Heart left ventricle (tissue), 16 donors: Measurements from ENCODE around the gene SIAE. TPM values are rescaled to one million over a fixed set of nuclear protein-coding genes. Genes with fewer than 3 reads are reported as not detected.
A peak's percentile ranks its signal among the peaks of the same experiment; 100 is the strongest.

Experiments used
- ATAC-seq, 4 donors: fragments of 200-7000 bp; cut with Tn5 transposase; one replicate each; pipeline ENCODE4 v1.9.1; 2020 to 2022; ENCODE audit warnings: moderate library complexity in 4 of 4, mild to moderate bottlenecking in 3 of 4, moderate number of reproducible peaks in 1 of 4
- DNase-seq, 5 donors: peaks; one replicate each; pipeline ENCODE4 v3.0.0-alpha.2; 2020
- H3K27ac ChIP-seq, 12 donors: fragments of 200-600 bp; sonication (generic) in 4 of 12; one replicate each; pipeline versions ENCODE4 v1.5.0 to v1.8.0; 2016 to 2022; ENCODE audit warnings: mild to moderate bottlenecking in 2 of 12
- H3K27me3 ChIP-seq, 9 donors: fragments of 200-600 bp; sonication (generic) in 2 of 9; one replicate each; pipeline versions ENCODE4 v1.5.1 to v1.8.0; 2016 to 2022; ENCODE audit warnings: mild to moderate bottlenecking in 3 of 9
- H3K36me3 ChIP-seq, 9 donors: fragments of 200-600 bp; sonication (generic) in 2 of 9; one replicate each; pipeline versions ENCODE4 v1.5.0 to v1.8.0; 2018 to 2022; ENCODE audit warnings: mild to moderate bottlenecking in 2 of 9
- H3K4me1 ChIP-seq, 12 donors: fragments of 200-600 bp; sonication (generic) in 4 of 12; one replicate each; pipeline versions ENCODE4 v1.5.0 to v1.8.0; 2016 to 2022; ENCODE audit warnings: mild to moderate bottlenecking in 3 of 12
- H3K4me3 ChIP-seq, 12 donors: fragments of 200-600 bp; sonication (generic) in 4 of 12; one replicate each; pipeline versions ENCODE4 v1.5.0 to v1.8.0; 2017 to 2022; ENCODE audit warnings: mild to moderate bottlenecking in 9 of 12, moderate library complexity in 4 of 12
- H3K9me3 ChIP-seq, 12 donors: fragments of 200-600 bp; sonication (generic) in 4 of 12; one replicate each; pipeline versions ENCODE4 v1.5.0 to v1.8.0; 2016 to 2022; ENCODE audit warnings: mild to moderate bottlenecking in 1 of 12
- CTCF ChIP-seq, 12 donors: fragments of 200-600 bp; sonication (generic) in 4 of 12; IDR thresholded peaks; one replicate each; pipeline versions ENCODE4 v1.5.0 to v1.8.0; 2018 to 2022; ENCODE audit warnings: antibody characterized with exemption in 12 of 12, mild to moderate bottlenecking in 5 of 12
- POLR2A ChIP-seq, 2 donors: fragments of 450-650 bp; IDR thresholded peaks; one replicate each; pipeline ENCODE4 v1.6.1; 2017; ENCODE audit warnings: antibody characterized with exemption in 2 of 2, mild to moderate bottlenecking in 2 of 2, moderate library complexity in 2 of 2
- WGBS, 4 donors: extraction: QIAGEN DNeasy Blood & Tissue Kit in 2 of 4; methylation state at CpG; one replicate each; pipeline versions ENCODE4 v1.1.5 to v1.1.7; 2013 to 2018; 5-methylcytosine and 5-hydroxymethylcytosine counted together
- intact Hi-C, 10 donors: fragments of 100-400 bp; cut with DNase I; formaldehyde crosslinking; loops; one replicate each; pipeline versions ENCODE4 v1.11.1 to v1.14.2; 2022
- polyA plus RNA-seq, 2 donors: library from polyadenylated mRNA; stranded (reverse); fragments of 200-250 nt; gene quantifications; one replicate each; pipeline ENCODE4 v1.2.3, GENCODE V29; 2013
- total RNA-seq, 9 donors: library from RNA; depleted of rRNA in 2 of 9; stranded (reverse); fragments of >200 nt in 2 of 9; fragmentation: NEBNext Ultra II Directional in 3 of 9; extraction: Animal tissue kit (Norgen Biotek cat#: 25700) in 3 of 9; gene quantifications; one replicate each; pipeline versions ENCODE4 v1.1.0 to v1.2.4, GENCODE V29; 2016 to 2023
- donor health status: ischemic (EF 13 %, LVEDD 7.1; RV severe dilation, severe dysfunction).
- donor health status: healthy with polysubstance abuse.
- donor health status: DM: no; HTN: yes; CAD: no.
- donor health status: DM: no; HTN: no; CAD: no.
- donor health status: ischemic (EF 25% LVEDD 6.9; RV normal size, moderate dysfunction).
- donor health status: ischemic (EF 25% LVEDD 5.7; RV mildly dilated, moderate dysfunction).
- donor health status: healthy.
- donor health status: DM: yes; HTN: yes; CAD: no.
- donor health status: ischemic (EF 35%, LVEDD 5.7; RV mildly dilated, moderate dysfunction).
- donor health status: nonischemic (EF 11% LVEDD 7.7; RV severe dilation, severe dysfunction).
- donor health status: DM: yes; HTN: yes; CAD: no.
- donor health status: PGD.
- donor health status: ischemic (EF 29% LVEDD 5.4; RV normal size, mild dysfunction).
- donor health status: nonischemic (EF 23%, LVEDD 6.1; RV moderate dilation, normal function).

The SIAE gene
- total and polyA plus RNA-seq, 11 donors = 24.2 to 87.8 (median 56.7) TPM

- ATAC-seq (no peak), DNase-seq (no peak)
- no peaks in the 10 kb centered on the region for H3K9me3 ChIP-seq
- WGBS, 4 donors = 41 to 73% (median 61%) methylated on average over 11 to 14 of the region's 14 CpGs
- TF ChIP-seq POLR2A (IDR thresholded peaks at IDR 0.05) (no peak), CTCF (IDR thresholded peaks at IDR 0.05) (no peak)
- H3K36me3 ChIP-seq = no peaks in the 10 kb centered on the region
- intact Hi-C loops = loop anchor here in 4 of 10 donors (2.0 to 5.0 kb wide), 2 partner anchors 42 to 44 kb away; no protein-coding TSS in a partner anchor
- H3K4me1 ChIP-seq = peaks cover 0 to 32% (median 13%) of the 10 kb centered on the region in 12 donors
- peaks cover 0 to 52% (median 24%) of the 10 kb centered on the region in 9 donors for H3K27me3 ChIP-seq
- peak overlapping the region in 3 of 12 donors; percentile 29 to 62 (median 61) for H3K27ac ChIP-seq
- H3K4me3 ChIP-seq = peak overlapping the region in 4 of 12 donors; percentile 50 to 58 (median 52)
These were observed 45.3 kb upstream of the SIAE start for GRCh38 chr11:124718801-124719200.

DNA sequence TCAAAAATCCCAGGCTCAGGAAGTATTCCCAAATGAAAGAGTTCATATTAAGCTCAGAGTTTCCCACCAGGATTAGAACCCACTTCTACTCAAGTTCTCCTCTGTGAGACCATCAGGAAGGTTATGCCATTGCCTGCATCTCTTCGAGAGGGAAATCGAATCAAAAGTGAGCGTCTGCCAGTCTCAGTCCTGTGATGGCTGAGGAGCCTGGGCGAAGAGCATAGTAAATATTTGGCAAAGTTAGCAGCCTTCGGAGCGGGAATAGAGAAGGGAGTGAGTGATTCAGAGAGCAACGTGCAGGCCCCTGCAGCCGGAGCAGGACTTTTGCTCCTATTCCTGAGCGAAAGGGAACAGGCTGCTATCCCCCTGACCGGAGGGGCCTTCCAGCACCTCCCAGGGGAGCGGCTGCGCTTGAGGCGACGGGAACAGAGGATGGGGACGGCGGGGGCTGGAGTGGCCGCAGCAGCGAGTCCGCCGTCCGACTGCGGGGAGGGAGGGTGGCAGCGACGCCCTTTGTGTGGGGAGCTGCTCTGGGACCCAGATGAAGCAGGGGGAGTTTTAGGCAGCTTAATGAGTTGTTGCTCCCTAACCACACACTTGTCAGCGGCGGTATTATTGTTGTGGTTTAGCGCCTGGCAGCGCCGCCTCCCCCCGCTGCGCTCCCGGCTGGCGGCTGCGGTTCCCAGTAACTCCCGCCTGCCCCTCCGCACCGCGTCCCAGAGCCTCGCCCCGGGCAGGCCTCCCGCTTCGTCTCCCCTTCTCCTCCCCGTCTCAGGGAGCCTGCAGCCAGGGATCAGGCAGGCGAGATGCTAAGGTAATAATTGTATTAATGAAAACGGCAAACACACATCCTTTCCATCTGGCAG is 44.5 kb upstream of the SIAE start:
- intact Hi-C loops = loop anchor here in 4 of 10 donors (2.0 to 5.0 kb wide), 3 partner anchors 41 to 45 kb away; partner anchors contain the start of gene ESAM (in 1 of the 4)
- Histone ChIP-seq H3K4me3 (peak overlapping the region; percentile 3 to 58 (median 49)), H3K27ac (peak overlapping the region in 11 of 12 donors; percentile 8 to 74 (median 31)), H3K36me3 (no peaks in the 10 kb centered on the region), H3K4me1 (peaks cover 0 to 32% (median 13%) of the 10 kb centered on the region in 12 donors), H3K27me3 (peaks cover 0 to 48% (median 25%) of the 10 kb centered on the region in 9 donors), H3K9me3 (no peaks in the 10 kb centered on the region)
- no peak for TF ChIP-seq POLR2A (IDR thresholded peaks at IDR 0.05)
- TF ChIP-seq CTCF (IDR thresholded peaks at IDR 0.05) = no peak
- WGBS, 4 donors = 0 to 1% (median 1%) methylated on average over 33 to 45 of the region's 45 CpGs
- ATAC-seq = peak; percentile 48 to 72 (median 60)
- DNase-seq = peak in 4 of 5 donors; percentile 38 to 81 (median 64)

DNA sequence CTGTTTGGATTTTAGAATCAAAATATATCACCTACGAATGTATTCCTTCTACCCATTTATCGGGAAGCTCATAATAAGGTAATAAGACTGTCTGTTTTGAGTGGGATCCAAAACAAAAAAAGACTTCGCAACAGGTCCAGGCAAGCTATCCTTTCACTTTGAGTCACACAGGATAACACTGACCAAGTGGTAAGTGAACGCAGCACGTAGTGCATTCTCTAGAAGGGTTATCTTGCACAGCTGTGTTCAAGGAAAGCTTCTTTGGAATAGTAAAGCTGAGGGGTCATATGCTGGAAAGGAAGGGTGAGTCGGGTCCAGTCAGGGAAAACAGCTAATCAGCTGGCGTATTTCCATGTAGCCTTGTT is 43.9 kb upstream of the SIAE start:
- H3K27ac ChIP-seq = peak overlapping the region in 11 of 12 donors; percentile 8 to 74 (median 31)
- ATAC-seq = peak in 3 of 4 donors; percentile 60 to 67 (median 61)

More for the DNA sequence above, 43.9 kb upstream of the SIAE start:
- no peak for DNase-seq
- Histone ChIP-seq H3K27me3 (peaks cover 0 to 46% (median 22%) of the 10 kb centered on the region in 9 donors), H3K4me1 (peaks cover 0 to 31% (median 13%) of the 10 kb centered on the region in 12 donors), H3K4me3 (peak overlapping the region in 11 of 12 donors; percentile 3 to 58 (median 50)), H3K9me3 (no peaks in the 10 kb centered on the region), H3K36me3 (no peaks in the 10 kb centered on the region)
- TF ChIP-seq CTCF (IDR thresholded peaks at IDR 0.05) = no peak
- no peak for TF ChIP-seq POLR2A (IDR thresholded peaks at IDR 0.05)
- intact Hi-C loops = loop anchor here in 4 of 10 donors (2.0 to 5.0 kb wide), 2 partner anchors 40 to 45 kb away; partner anchors contain the start of gene ESAM (in 1 of the 4)
- WGBS, 4 donors = 22 to 32% (median 25%) methylated on average over 7 of the region's 7 CpGs
